HG03432 (cell line): ENCODE measurements around the gene ACTN4.

Experiments used
- ATAC-seq: cut with Tn5 transposase; IDR thresholded peaks from one replicate; pipeline ENCODE4 v1.9.1; 2021; ENCODE audit warnings: mild to moderate bottlenecking, moderate library complexity; ENCODE audit not compliant: unreplicated experiment

The ACTN4 gene

GRCh38 chr19:38708413-38709024, 61.1 kb downstream of the ACTN4 start:
- ATAC-seq, result no peak

GRCh38 chr19:38709119-38709518, 61.7 kb downstream of the ACTN4 start:
- ATAC-seq, result no peak

- ATAC-seq, result no peak
These were observed 62.4 kb downstream of the ACTN4 start for GRCh38 chr19:38709671-38710415.

GRCh38 chr19:38710416-38710702, 62.9 kb downstream of the ACTN4 start:
- no peak for ATAC-seq

GRCh38 chr19:38710928-38711725, 63.7 kb downstream of the ACTN4 start:
- no peak for ATAC-seq

- no peak for ATAC-seq
These were observed 64.3 kb downstream of the ACTN4 start for GRCh38 chr19:38711726-38712153.

GRCh38 chr19:38712161-38712748, 64.8 kb downstream of the ACTN4 start:
- no peak for ATAC-seq

GRCh38 chr19:38713227-38713649, 65.8 kb downstream of the ACTN4 start:
- no peak for ATAC-seq

- ATAC-seq, result no peak
These were observed 66.4 kb downstream of the ACTN4 start for GRCh38 chr19:38713865-38714264.

GRCh38 chr19:38714354-38714778, 66.9 kb downstream of the ACTN4 start:
- no peak for ATAC-seq

GRCh38 chr19:38715555-38715954, 68.1 kb downstream of the ACTN4 start:
- no peak for ATAC-seq

GRCh38 chr19:38717051-38717450, 69.6 kb downstream of the ACTN4 start:
- ATAC-seq, result no peak

- no peak for ATAC-seq
These were observed 70.4 kb downstream of the ACTN4 start for GRCh38 chr19:38717855-38718254.

- ATAC-seq, result no peak
These were observed 71.5 kb downstream of the ACTN4 start for GRCh38 chr19:38718747-38719543.

GRCh38 chr19:38719761-38720558, 72.5 kb downstream of the ACTN4 start:
- ATAC-seq, result no peak

GRCh38 chr19:38720559-38721236, 73.2 kb downstream of the ACTN4 start:
- ATAC-seq, result no peak

GRCh38 chr19:38721496-38721895, 74.0 kb downstream of the ACTN4 start:
- no peak for ATAC-seq

- no peak for ATAC-seq
These were observed 74.7 kb downstream of the ACTN4 start for GRCh38 chr19:38721979-38722773.
